BLaER1 (cell line): ENCODE data around the gene RNASE11.

ENCODE experiments used
- H3K27ac ChIP-seq: shearing (Covaris generic); formaldehyde crosslinking; 2 replicates; pipeline ENCODE4 v1.8.1; 2022
- H3K27me3 ChIP-seq: shearing (Covaris generic); formaldehyde crosslinking; 2 replicates; pipeline ENCODE4 v1.8.1; 2022
- H3K36me3 ChIP-seq: shearing (Covaris generic); formaldehyde crosslinking; 2 replicates; pipeline ENCODE4 v1.8.1; 2022
- H3K4me1 ChIP-seq: shearing (Covaris generic); formaldehyde crosslinking; 2 replicates; pipeline ENCODE4 v1.8.1; 2022
- H3K4me2 ChIP-seq: shearing (Covaris generic); formaldehyde crosslinking; 2 replicates; pipeline ENCODE4 v1.8.1; 2022
- H3K4me3 ChIP-seq: shearing (Covaris generic); formaldehyde crosslinking; 2 replicates; pipeline ENCODE4 v1.8.1; 2022
- H3K9ac ChIP-seq: shearing (Covaris generic); formaldehyde crosslinking; 2 replicates; pipeline ENCODE4 v1.8.1; 2022
- H3K9me3 ChIP-seq: shearing (Covaris generic); formaldehyde crosslinking; 2 replicates; pipeline ENCODE4 v1.8.1; 2022
- H4K20me1 ChIP-seq: shearing (Covaris generic); formaldehyde crosslinking; 2 replicates; pipeline ENCODE4 v1.8.1; 2022
- Cebpa-rat ChIP-seq: shearing (Covaris generic); IDR thresholded peaks from 2 replicates; pipeline ENCODE4 v1.8.1; 2022

RNASE11 gene

GRCh38 chr14:20548414-20549158 is 39.2 kb downstream of the RNASE11 start:
- H4K20me1 ChIP-seq = no peaks in the 10 kb centered on the region
- H3K9me3 ChIP-seq = no peaks in the 10 kb centered on the region
- H3K4me3 ChIP-seq = no peak overlapping the region
- no peak overlapping the region for H3K9ac ChIP-seq
- H3K27me3 ChIP-seq = no peaks in the 10 kb centered on the region
- no peak for TF ChIP-seq Cebpa-rat
- H3K4me1 ChIP-seq = no peaks in the 10 kb centered on the region
- no peak overlapping the region for H3K4me2 ChIP-seq
- H3K36me3 ChIP-seq = no peaks in the 10 kb centered on the region
- no peak overlapping the region for H3K27ac ChIP-seq

GRCh38 chr14:20546877-20547276 is 40.9 kb downstream of the RNASE11 start:
- no peaks in the 10 kb centered on the region for H3K9me3 ChIP-seq

GRCh38 chr14:20539906-20540305 is 47.9 kb downstream of the RNASE11 start:
- Histone ChIP-seq H3K4me3 (no peak overlapping the region), H4K20me1 (no peaks in the 10 kb centered on the region), H3K27me3 (no peaks in the 10 kb centered on the region), H3K27ac (no peak overlapping the region), H3K9ac (no peak overlapping the region), H3K4me2 (no peak overlapping the region), H3K4me1 (no peaks in the 10 kb centered on the region), H3K36me3 (no peaks in the 10 kb centered on the region), H3K9me3 (no peaks in the 10 kb centered on the region)
- TF ChIP-seq Cebpa-rat = no peak

More at GRCh38 chr14:20546877-20547276, 40.9 kb downstream of the RNASE11 start:
- H3K4me1 ChIP-seq = no peaks in the 10 kb centered on the region
- TF ChIP-seq Cebpa-rat = no peak
- no peaks in the 10 kb centered on the region for H3K27me3 ChIP-seq
- no peaks in the 10 kb centered on the region for H3K36me3 ChIP-seq
- no peaks in the 10 kb centered on the region for H4K20me1 ChIP-seq
- no peak overlapping the region for H3K9ac ChIP-seq
- H3K27ac ChIP-seq = no peak overlapping the region
- no peak overlapping the region for H3K4me3 ChIP-seq
- no peak overlapping the region for H3K4me2 ChIP-seq
